LNCaP clone FGC (cell line): ENCODE data around the gene TPGS1.

Experiments
- DNase-seq: peaks from one replicate; pipeline ENCODE4 v3.0.0-alpha.2; 2011; ENCODE audit warnings: low read depth
- H3K4me3 ChIP-seq: 2 replicates; pipeline ENCODE4 v1.5.1; 2011; ENCODE audit warnings: mild to moderate bottlenecking, low read depth, low read length, control low read depth
- TF ChIP-seq, protein P1 (sequence below): IDR thresholded peaks from 2 replicates; pipeline ENCODE4 v1.5.1; 2012; ENCODE audit warnings: mild to moderate bottlenecking; ENCODE audit not compliant: control insufficient read depth, insufficient read depth; ENCODE audit errors: extremely low read depth

The TPGS1 gene

DNA sequence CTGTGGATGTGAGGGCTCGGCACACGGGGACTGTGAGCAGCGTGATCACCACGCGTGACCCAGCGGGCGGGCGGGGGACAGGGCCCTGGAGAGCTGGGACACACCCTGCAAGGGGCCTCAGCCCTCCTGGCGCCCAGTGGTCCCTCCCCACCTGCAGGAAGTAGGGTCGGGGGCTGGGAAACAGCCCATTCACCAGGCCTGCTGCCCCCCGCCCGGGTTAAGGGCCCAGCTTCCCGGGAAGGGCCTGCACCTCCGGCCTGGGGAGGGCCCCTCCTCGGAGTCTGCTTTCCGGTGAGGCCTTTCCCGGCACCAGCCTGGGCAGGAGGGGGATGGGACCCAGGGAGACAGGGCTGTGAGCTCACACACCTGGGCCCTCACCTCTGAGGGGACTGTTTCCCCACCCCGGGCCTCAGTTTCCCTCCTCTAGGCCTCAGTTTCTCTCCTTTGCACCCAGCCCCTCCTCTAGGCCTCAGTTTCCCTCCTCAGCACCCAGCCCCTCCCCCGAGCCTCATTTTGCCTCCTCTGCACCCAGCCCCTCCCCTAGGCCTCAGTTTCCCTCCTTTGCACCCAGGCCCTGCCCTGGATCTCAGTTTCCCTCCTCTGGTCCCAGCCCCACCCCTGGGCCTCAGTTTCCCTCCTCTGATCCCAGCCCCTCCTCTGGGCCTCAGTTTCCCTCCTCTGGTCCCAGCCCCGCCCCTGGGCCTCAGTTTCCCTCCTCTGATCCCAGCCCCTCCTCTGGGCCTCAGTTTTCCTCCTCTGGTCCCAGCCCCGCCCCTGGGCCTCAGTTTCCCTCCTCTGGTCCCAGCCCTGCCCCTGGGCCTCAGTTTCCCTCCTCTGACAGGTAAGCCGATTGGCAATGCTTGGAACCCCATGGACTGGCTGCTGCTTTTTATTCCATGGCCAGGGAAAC, 12.9 kb upstream of the TPGS1 start:
- no peak overlapping the region for H3K4me3 ChIP-seq
- DNase-seq = no peak
- TF ChIP-seq, protein P1, sequence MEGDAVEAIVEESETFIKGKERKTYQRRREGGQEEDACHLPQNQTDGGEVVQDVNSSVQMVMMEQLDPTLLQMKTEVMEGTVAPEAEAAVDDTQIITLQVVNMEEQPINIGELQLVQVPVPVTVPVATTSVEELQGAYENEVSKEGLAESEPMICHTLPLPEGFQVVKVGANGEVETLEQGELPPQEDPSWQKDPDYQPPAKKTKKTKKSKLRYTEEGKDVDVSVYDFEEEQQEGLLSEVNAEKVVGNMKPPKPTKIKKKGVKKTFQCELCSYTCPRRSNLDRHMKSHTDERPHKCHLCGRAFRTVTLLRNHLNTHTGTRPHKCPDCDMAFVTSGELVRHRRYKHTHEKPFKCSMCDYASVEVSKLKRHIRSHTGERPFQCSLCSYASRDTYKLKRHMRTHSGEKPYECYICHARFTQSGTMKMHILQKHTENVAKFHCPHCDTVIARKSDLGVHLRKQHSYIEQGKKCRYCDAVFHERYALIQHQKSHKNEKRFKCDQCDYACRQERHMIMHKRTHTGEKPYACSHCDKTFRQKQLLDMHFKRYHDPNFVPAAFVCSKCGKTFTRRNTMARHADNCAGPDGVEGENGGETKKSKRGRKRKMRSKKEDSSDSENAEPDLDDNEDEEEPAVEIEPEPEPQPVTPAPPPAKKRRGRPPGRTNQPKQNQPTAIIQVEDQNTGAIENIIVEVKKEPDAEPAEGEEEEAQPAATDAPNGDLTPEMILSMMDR = no peak

DNA sequence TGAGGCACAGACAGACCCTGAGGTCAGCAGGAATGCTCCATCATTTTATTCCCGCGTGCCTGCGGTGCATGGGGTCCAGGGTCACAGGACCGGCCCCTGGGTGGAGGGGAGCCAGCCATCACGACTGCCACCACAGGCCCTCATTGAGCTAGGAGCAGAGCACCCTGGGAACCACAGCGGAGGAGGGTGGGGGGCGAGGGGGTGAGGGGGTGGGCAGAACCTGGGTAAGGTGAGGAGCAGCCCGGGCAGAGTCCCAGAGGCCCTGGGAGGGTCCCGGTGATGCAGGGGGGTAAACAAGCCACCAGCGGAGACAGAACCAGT, 12.3 kb upstream of the TPGS1 start:
- H3K4me3 ChIP-seq = no peak overlapping the region
- no peak for DNase-seq
- TF ChIP-seq, protein P1 = no peak

DNA sequence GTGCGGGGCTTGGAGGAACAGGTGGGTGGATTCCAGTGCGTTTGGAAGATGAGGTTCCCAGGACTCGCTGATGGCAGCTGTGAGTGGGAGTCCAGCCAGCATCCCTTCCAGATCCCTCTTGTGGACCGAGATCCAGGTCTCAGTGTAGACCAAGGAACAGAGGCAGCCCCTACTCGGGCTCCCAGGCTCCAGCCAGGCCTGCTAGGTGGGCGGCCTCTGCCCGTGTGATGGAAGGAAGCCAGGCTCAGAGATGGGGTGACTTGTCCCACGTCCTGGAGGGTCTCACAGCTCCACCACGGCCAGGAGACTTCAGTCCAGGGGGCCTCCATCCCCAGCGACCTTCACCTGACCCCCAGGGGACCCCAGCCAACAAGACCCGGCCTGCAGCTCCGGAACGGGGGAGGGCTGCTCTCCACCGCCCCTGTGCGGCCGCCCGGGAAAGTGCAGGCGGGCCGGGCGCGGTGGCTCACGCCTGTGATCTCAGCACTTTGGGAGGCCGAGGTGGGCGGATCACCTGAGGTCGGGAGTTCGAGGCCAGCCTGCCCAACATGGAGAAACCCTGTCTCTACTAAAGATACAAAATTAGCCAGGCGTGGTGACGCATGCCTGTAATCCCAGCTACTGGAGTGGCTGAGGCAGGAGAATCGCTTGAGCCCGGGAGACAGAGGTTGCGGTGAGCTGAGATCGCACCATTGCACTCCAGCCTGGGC, 11.7 kb upstream of the TPGS1 start:
- TF ChIP-seq, protein P1 = peak; percentile 25
- no peak overlapping the region for H3K4me3 ChIP-seq
- DNase-seq = no peak

DNA sequence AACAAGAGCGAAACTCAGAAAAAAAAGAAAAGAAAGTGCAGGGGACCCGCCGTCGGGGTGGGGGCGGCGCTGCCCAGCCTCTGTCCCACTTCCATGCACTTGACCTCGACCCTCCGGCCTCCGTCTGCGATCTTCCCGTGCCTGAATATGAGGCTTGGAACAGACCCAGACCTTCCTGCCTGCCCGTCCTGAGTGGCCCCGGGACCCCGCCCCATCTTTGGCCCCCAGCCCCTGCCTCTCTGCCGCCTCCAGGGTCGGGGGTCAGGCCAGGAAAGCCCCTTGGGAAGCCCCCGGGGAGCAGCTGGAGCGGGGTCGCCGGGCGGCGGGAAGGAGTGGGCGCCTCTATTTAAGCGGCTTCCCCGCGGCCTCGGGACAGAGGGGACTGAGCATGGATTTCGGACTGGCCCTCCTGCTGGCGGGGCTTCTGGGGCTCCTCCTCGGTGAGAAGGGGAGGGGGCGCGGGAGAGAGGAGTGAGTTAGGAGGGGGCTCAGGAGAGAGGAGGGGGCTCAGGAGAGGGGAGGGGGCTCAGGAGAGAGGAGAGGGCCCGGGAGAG, 11.1 kb upstream of the TPGS1 start, which contains the start of gene MADCAM1:
Gene MADCAM1 (plus strand): TSS at position 375 of the 554 bp plus-strand sequence. CDS start 14 bp downstream, at position 389.
- TF ChIP-seq, protein P1 = no peak
- no peak within 1 kb of the TSS for H3K4me3 ChIP-seq
- DNase-seq = no peak

DNA sequence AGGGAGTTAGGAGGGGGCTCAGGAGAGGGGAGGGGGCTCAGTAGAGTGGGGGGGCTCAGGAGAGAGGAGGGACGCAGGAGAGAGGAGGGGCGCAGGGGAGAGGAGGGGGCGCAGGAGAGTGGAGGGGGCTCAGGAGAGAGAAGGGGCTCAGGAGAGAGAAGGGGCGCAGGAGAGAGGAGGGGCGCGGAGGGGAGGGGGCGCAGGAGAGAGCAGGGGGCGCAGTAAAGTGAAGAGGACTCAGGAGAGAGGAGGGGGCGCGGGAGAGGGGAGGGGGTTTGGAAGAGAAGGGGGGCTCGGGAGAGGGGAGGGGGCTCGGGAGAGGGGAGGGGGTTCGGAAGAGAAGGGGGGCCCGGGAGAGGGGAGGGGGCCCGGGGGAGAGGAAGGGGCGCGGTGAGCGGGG, 10.3 kb upstream of the TPGS1 start:
- TF ChIP-seq, protein P1 = no peak
- DNase-seq = no peak
- H3K4me3 ChIP-seq = no peak overlapping the region

DNA sequence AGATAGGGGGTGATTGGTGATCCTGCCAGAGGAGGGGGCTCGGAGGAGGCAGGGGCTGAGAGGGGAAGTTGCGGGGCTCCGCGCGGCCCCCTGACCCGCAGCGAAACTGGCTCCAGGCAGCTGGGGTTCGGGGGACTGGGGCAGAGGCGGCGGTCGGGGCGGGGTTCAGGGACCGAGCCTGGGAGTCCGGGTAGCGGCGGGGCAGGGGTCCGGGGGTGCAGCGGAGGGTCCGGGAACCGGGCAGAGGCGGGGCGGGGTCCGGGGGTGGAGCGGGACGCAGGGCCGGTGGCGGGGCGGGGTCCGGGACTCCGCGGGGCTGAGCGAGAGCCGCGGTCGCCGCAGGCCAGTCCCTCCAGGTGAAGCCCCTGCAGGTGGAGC, 9.8 kb upstream of the TPGS1 start:
- TF ChIP-seq, protein P1 = no peak
- DNase-seq = no peak
- no peak overlapping the region for H3K4me3 ChIP-seq
